Measurements from ENCODE around the gene MRPL10. TPM values are rescaled to one million over a fixed set of nuclear protein-coding genes. Genes with fewer than 3 reads are reported as not detected.

MRPL10 gene
- polyA plus RNA-seq: 10 to 100 TPM; 47.0 to 54.1 (median 50.7) TPM
- long read RNA-seq, donor 1: 0 reads
- long read RNA-seq, donor 2, transcript MRPL10-202 (5 exons, 1,725 nt): major isoform, 9 of 9 reads
- long read RNA-seq, donor 2, partial matches to known transcripts: 0 of 9 reads
- long read RNA-seq, donor 2, other reads (novel, unspliced or antisense): 0 of 9 reads
- long read RNA-seq, donor 3, partial matches to known transcripts: 0 of 4 reads
- long read RNA-seq, donor 3, other reads (novel, unspliced or antisense): 0 of 4 reads
- long read RNA-seq, donor 4: 0 reads
- long read RNA-seq, donor 5, partial matches to known transcripts: 0 of 1 reads
- long read RNA-seq, donor 5, other reads (novel, unspliced or antisense): 0 of 1 reads
- long read RNA-seq, donor 6, transcript MRPL10-202 (5 exons, 1,725 nt): major isoform, 15 of 16 reads
- long read RNA-seq, donor 6, partial matches to known transcripts: 0 of 16 reads
- long read RNA-seq, donor 6, other reads (novel, unspliced or antisense): 0 of 16 reads
- long read RNA-seq, donor 7, transcript MRPL10-202 (5 exons, 1,725 nt): major isoform, 41 of 47 reads
- long read RNA-seq, donor 7, partial matches to known transcripts: 0 of 47 reads
- long read RNA-seq, donor 7, other reads (novel, unspliced or antisense): 0 of 47 reads
- long read RNA-seq, donor 8, partial matches to known transcripts: 0 of 3 reads
- long read RNA-seq, donor 8, other reads (novel, unspliced or antisense): 0 of 3 reads
- long read RNA-seq, donor 9, partial matches to known transcripts: 0 of 1 reads
- long read RNA-seq, donor 9, other reads (novel, unspliced or antisense): 0 of 1 reads
- long read RNA-seq, donor 10, transcript MRPL10-202 (5 exons, 1,725 nt): major isoform, 22 of 24 reads
- long read RNA-seq, donor 10, partial matches to known transcripts: 0 of 24 reads
- long read RNA-seq, donor 10, other reads (novel, unspliced or antisense): 0 of 24 reads

DNA sequence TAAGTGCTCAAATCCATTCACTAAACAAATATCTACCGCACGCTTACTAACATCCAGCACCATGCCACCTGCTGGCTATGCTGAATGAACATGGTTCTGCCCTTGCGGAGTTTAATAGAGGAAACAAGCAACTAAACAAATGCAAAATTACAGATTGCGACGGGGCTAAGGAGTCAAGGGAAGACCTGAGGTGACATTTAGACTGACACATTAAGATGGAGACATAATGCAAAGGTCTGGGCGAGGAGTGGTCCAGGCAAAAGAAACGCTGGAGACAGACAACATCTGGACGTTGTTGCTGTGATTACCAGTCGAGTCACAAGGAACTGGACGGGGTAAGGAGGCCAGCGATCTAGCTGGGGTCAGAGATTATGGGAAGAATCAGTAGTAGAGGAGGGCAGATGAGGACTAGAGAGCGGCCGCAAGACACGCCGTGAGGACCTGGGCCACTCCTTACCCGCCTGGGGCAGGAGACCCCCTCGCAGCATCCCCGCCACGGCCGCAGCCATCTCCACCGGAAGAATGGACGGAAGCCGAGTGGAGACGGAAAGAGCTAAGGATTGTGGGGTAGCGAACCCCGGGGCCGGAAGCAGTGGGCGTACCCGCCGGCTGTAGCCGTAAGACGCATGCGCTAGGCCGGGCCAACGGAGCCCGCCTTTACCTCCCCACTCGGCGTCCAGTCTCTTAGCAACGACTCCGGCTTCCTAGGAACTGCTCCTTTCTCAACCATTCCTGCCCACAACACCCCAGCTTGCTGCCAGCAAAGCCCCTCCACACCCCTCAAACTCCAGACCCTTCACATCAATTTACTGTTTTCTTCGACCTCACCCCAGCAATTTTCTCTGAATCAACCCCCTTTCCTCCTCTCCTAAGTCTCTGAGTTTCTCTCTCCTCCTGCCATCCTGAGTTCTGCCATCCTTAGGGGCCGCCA, at the start of gene MRPL10, which contains the start of gene LRRC46:
Gene MRPL10 (minus strand): TSS at position 539 of the 931 bp plus-strand sequence. CDS start 30 bp downstream, at position 509.
Gene LRRC46 (plus strand): TSS at position 668 of the 931 bp plus-strand sequence. CDS start 320 bp downstream, outside the sequence.
- Histone ChIP-seq H3K9me3 (ENCODE audit: control insufficient read depth in 2 of 2, insufficient read depth in 1 of 2, low read depth in 1 of 2, low read length in 1 of 2) (no peaks in the 10 kb centered on the region), H3K36me3 (ENCODE audit: control insufficient read depth in 3 of 3, insufficient read depth in 2 of 3, low read depth in 1 of 3, low read length in 3 of 3) (peaks cover 2 to 39% (median 12%) of the 10 kb centered on the region in 3 donors), H3K27ac (ENCODE audit: low read depth in 1 of 3, low read length in 2 of 3) (peak within 1 kb of the TSS; percentile 61 to 90 (median 75)), H3K4me3 (ENCODE audit: low read depth in 1 of 3, low read length in 3 of 3) (peak within 1 kb of the TSS; percentile 82 to 89 (median 85)), H3K27me3 (ENCODE audit: control insufficient read depth in 3 of 3, insufficient read depth in 3 of 3, low read length in 3 of 3) (no peaks in the 10 kb centered on the region), H3K4me1 (ENCODE audit: control insufficient read depth in 3 of 3, insufficient read depth in 2 of 3, low read depth in 1 of 3, low read length in 2 of 3) (peaks cover 2 to 16% (median 2%) of the 10 kb centered on the region in 3 donors)
- FAIRE-seq (no peak), DNase-seq (peak; percentile 95 to 97)
- WGBS, 3 donors: 0% methylated on average over 37 to 42 of the region's 42 CpGs

GRCh38 chr17:47879776-47880454, 48.6 kb upstream of the MRPL10 start:
- Histone ChIP-seq H3K27ac (ENCODE audit: low read depth in 1 of 3, low read length in 2 of 3) (no peak overlapping the region), H3K4me1 (ENCODE audit: control insufficient read depth in 3 of 3, insufficient read depth in 2 of 3, low read depth in 1 of 3, low read length in 2 of 3) (peaks cover 0 to 65% (median 9%) of the 10 kb centered on the region in 3 donors), H3K4me3 (ENCODE audit: low read depth in 1 of 3, low read length in 3 of 3) (no peak overlapping the region), H3K27me3 (ENCODE audit: control insufficient read depth in 3 of 3, insufficient read depth in 3 of 3, low read length in 3 of 3) (no peaks in the 10 kb centered on the region), H3K9me3 (ENCODE audit: control insufficient read depth in 2 of 2, insufficient read depth in 1 of 2, low read depth in 1 of 2, low read length in 1 of 2) (no peaks in the 10 kb centered on the region), H3K36me3 (ENCODE audit: control insufficient read depth in 3 of 3, insufficient read depth in 2 of 3, low read depth in 1 of 3, low read length in 3 of 3) (no peaks in the 10 kb centered on the region)
- WGBS, 3 donors: 80 to 88% (median 82%) methylated on average over 8 of the region's 8 CpGs
- no peak for FAIRE-seq
- no peak for DNase-seq

- H3K9me3 ChIP-seq (ENCODE audit: control insufficient read depth in 2 of 2, insufficient read depth in 1 of 2, low read depth in 1 of 2, low read length in 1 of 2): no peaks in the 10 kb centered on the region
- H3K36me3 ChIP-seq (ENCODE audit: control insufficient read depth in 3 of 3, insufficient read depth in 2 of 3, low read depth in 1 of 3, low read length in 3 of 3): no peaks in the 10 kb centered on the region
- H3K4me3 ChIP-seq (ENCODE audit: low read depth in 1 of 3, low read length in 3 of 3): no peak overlapping the region
- peaks cover 0 to 57% (median 9%) of the 10 kb centered on the region in 3 donors for H3K4me1 ChIP-seq (ENCODE audit: control insufficient read depth in 3 of 3, insufficient read depth in 2 of 3, low read depth in 1 of 3, low read length in 2 of 3)
- no peak for DNase-seq
- 66 to 84% (median 79%) methylated on average over 2 of the region's 2 CpGs for whole genome bisulfite sequencing, 3 donors
- no peaks in the 10 kb centered on the region for H3K27me3 ChIP-seq (ENCODE audit: control insufficient read depth in 3 of 3, insufficient read depth in 3 of 3, low read length in 3 of 3)
- no peak for FAIRE-seq
- no peak overlapping the region for H3K27ac ChIP-seq (ENCODE audit: low read depth in 1 of 3, low read length in 2 of 3)
Observed at GRCh38 chr17:47879028-47879585, 47.8 kb upstream of the MRPL10 start.

- Histone ChIP-seq H3K4me3 (ENCODE audit: low read depth in 1 of 3, low read length in 3 of 3) (no peak overlapping the region), H3K36me3 (ENCODE audit: control insufficient read depth in 3 of 3, insufficient read depth in 2 of 3, low read depth in 1 of 3, low read length in 3 of 3) (no peaks in the 10 kb centered on the region), H3K27ac (ENCODE audit: low read depth in 1 of 3, low read length in 2 of 3) (no peak overlapping the region), H3K27me3 (ENCODE audit: control insufficient read depth in 3 of 3, insufficient read depth in 3 of 3, low read length in 3 of 3) (no peaks in the 10 kb centered on the region), H3K9me3 (ENCODE audit: control insufficient read depth in 2 of 2, insufficient read depth in 1 of 2, low read depth in 1 of 2, low read length in 1 of 2) (no peaks in the 10 kb centered on the region), H3K4me1 (ENCODE audit: control insufficient read depth in 3 of 3, insufficient read depth in 2 of 3, low read depth in 1 of 3, low read length in 2 of 3) (peaks cover 0 to 50% (median 3%) of the 10 kb centered on the region in 3 donors)
- FAIRE-seq: no peak
- no peak for DNase-seq
- 53 to 63% (median 63%) methylated on average over 10 of the region's 10 CpGs for WGBS, 3 donors
Observed at GRCh38 chr17:47878203-47879027, 47.1 kb upstream of the MRPL10 start.

- FAIRE-seq (no peak), DNase-seq (no peak)
- 59 to 80% (median 69%) methylated on average over 7 to 9 of the region's 9 CpGs for WGBS, 3 donors
- H3K4me3 ChIP-seq (ENCODE audit: low read depth in 1 of 3, low read length in 3 of 3): no peak overlapping the region
- H3K27ac ChIP-seq (ENCODE audit: low read depth in 1 of 3, low read length in 2 of 3): no peak overlapping the region
- H3K9me3 ChIP-seq (ENCODE audit: control insufficient read depth in 2 of 2, insufficient read depth in 1 of 2, low read depth in 1 of 2, low read length in 1 of 2): no peaks in the 10 kb centered on the region
- H3K36me3 ChIP-seq (ENCODE audit: control insufficient read depth in 3 of 3, insufficient read depth in 2 of 3, low read depth in 1 of 3, low read length in 3 of 3): no peaks in the 10 kb centered on the region
- peaks cover 0 to 45% (median 3%) of the 10 kb centered on the region in 3 donors for H3K4me1 ChIP-seq (ENCODE audit: control insufficient read depth in 3 of 3, insufficient read depth in 2 of 3, low read depth in 1 of 3, low read length in 2 of 3)
- peaks cover 3 to 8% (median 3%) of the 10 kb centered on the region in 3 donors for H3K27me3 ChIP-seq (ENCODE audit: control insufficient read depth in 3 of 3, insufficient read depth in 3 of 3, low read length in 3 of 3)
Observed at GRCh38 chr17:47877368-47878034, 46.2 kb upstream of the MRPL10 start.

DNA sequence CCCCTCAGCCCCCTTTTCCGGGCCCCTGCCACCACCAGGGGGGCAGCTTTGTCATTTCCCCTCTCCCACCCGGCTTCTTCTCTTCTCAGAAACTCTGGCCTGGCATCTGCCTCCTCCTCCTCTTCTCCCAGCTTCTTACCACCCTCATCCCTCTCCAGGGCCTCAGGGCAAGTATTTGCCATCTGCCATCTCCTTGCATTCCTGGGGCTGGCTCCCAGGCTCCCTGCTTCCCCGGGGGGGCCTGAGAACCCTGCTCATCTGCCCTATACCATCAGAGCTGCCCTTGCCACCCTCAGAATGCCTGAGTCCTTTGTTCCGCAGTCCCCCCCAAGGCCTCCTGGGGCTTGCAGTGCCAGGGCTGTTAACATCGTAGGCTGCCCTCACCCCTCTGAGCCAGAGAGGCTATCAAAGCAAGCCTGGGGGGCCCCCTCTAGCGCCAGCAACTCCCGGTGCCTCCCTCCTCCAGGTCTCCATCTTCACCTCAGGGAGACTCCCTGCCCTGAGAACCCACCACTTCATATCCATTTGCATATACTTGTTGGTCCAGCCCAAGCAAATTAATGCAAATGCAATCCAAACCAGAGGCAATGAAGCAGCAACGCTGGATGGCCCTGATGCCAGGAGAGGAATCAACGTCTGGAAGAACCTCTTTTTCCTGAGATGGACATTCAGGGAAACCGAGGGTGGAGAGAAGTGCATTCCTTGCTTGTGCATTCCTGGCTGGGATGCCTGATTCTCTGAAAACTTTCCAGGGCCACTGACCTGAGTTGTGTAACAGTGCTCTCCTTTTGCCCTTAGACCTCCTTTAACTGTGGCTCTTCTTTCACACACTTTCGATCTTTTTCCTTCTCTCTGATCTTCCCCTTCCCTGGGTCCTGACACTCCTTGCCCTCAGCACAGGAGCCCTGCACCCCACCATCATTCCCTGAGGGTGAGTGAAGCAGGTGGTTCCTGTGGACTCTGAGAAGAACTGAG, 44.0 kb upstream of the MRPL10 start:
- 63 to 76% (median 63%) methylated on average over 11 of the region's 11 CpGs for WGBS, 3 donors
- Histone ChIP-seq H3K27ac (ENCODE audit: low read depth in 1 of 3, low read length in 2 of 3) (no peak overlapping the region), H3K9me3 (ENCODE audit: control insufficient read depth in 2 of 2, insufficient read depth in 1 of 2, low read depth in 1 of 2, low read length in 1 of 2) (no peaks in the 10 kb centered on the region), H3K4me3 (ENCODE audit: low read depth in 1 of 3, low read length in 3 of 3) (no peak overlapping the region), H3K4me1 (ENCODE audit: control insufficient read depth in 3 of 3, insufficient read depth in 2 of 3, low read depth in 1 of 3, low read length in 2 of 3) (peaks cover 0 to 33% (median 0%) of the 10 kb centered on the region in 3 donors), H3K36me3 (ENCODE audit: control insufficient read depth in 3 of 3, insufficient read depth in 2 of 3, low read depth in 1 of 3, low read length in 3 of 3) (no peaks in the 10 kb centered on the region), H3K27me3 (ENCODE audit: control insufficient read depth in 3 of 3, insufficient read depth in 3 of 3, low read length in 3 of 3) (peaks cover 3 to 23% (median 3%) of the 10 kb centered on the region in 3 donors)
- no peak for DNase-seq
- FAIRE-seq: no peak

Measured in small intestine (tissue), 16 donors.